ENCODE results near the gene SPEN.

GRCh38 chr1:15945011-15945831 lies 97.7 kb downstream of the SPEN start:
- TF ChIP-seq, protein P1, sequence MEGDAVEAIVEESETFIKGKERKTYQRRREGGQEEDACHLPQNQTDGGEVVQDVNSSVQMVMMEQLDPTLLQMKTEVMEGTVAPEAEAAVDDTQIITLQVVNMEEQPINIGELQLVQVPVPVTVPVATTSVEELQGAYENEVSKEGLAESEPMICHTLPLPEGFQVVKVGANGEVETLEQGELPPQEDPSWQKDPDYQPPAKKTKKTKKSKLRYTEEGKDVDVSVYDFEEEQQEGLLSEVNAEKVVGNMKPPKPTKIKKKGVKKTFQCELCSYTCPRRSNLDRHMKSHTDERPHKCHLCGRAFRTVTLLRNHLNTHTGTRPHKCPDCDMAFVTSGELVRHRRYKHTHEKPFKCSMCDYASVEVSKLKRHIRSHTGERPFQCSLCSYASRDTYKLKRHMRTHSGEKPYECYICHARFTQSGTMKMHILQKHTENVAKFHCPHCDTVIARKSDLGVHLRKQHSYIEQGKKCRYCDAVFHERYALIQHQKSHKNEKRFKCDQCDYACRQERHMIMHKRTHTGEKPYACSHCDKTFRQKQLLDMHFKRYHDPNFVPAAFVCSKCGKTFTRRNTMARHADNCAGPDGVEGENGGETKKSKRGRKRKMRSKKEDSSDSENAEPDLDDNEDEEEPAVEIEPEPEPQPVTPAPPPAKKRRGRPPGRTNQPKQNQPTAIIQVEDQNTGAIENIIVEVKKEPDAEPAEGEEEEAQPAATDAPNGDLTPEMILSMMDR (IDR thresholded peaks at IDR 0.05) = no peak
- TF ChIP-seq POLR2AphosphoS5 (IDR thresholded peaks at IDR 0.05; ENCODE audit: low read depth, low read length) (no peak), REST (IDR thresholded peaks at IDR 0.05; ENCODE audit: insufficient read depth in 1 of 2, low read depth in 2 of 2, low read length in 1 of 2) (no peak), SIN3A (IDR thresholded peaks at IDR 0.05; ENCODE audit: borderline replicate concordance, insufficient read depth, low read depth, low read length) (no peak), TCF7L2 (IDR thresholded peaks at IDR 0.05; ENCODE audit: low read depth, low read length) (no peak)

All from Panc1 (cell line).